Prostate gland (tissue), 2 donors: Measurements from ENCODE around the gene RPP21. TPM values are rescaled to one million over a fixed set of nuclear protein-coding genes. Genes with fewer than 3 reads are reported as not detected.
A peak's percentile ranks its signal among the peaks of the same experiment; 100 is the strongest.

ENCODE experiments used
- DNase-seq: peaks from one replicate; pipeline ENCODE4 v3.0.0-alpha.2; 2019; ENCODE audit warnings: low spot score
- H3K27ac ChIP-seq, 2 donors: fragments of 200-600 bp; sonication (generic); 2 replicates each; pipeline ENCODE4 v1.5.1; 2017 to 2019
- H3K27me3 ChIP-seq: fragments of 200-600 bp; sonication (generic); replicated peaks from 2 replicates; pipeline ENCODE4 v1.5.1; 2019; ENCODE audit not compliant: insufficient read depth
- H3K36me3 ChIP-seq, 2 donors: fragments of 200-600 bp; sonication (generic); 1 replicate in 1 of 2; 2 replicates in 1 of 2; pipeline versions ENCODE4 v1.5.1 to v1.8.1; 2017 to 2019
- H3K4me1 ChIP-seq: fragments of 200-600 bp; sonication (generic); replicated peaks from 2 replicates; pipeline ENCODE4 v1.5.1; 2019
- H3K4me3 ChIP-seq, 2 donors: fragments of 200-600 bp; sonication (generic); 2 replicates each; pipeline ENCODE4 v1.5.1; 2017 to 2019
- H3K9me3 ChIP-seq: fragments of 200-600 bp; sonication (generic); 2 replicates; pipeline ENCODE4 v1.5.1; 2017
- CTCF ChIP-seq, 4 experiments: fragments of 200-600 bp in 2 of 4; fragments of 450-650 bp in 2 of 4; sonication (generic) in 2 of 4; IDR thresholded peaks; 1 replicate in 3 of 4; 2 replicates in 1 of 4; pipeline ENCODE4 v1.5.1; 2016 to 2019; ENCODE audit warnings: antibody characterized with exemption in 4 of 4, mild to moderate bottlenecking in 2 of 4, moderate library complexity in 2 of 4
- POLR2A ChIP-seq: fragments of 450-650 bp; IDR thresholded peaks from one replicate; pipeline ENCODE4 v1.6.1; 2016; ENCODE audit warnings: antibody characterized with exemption, mild to moderate bottlenecking
- POLR2AphosphoS5 ChIP-seq: sonication (generic); formaldehyde crosslinking; IDR thresholded peaks from one replicate; pipeline ENCODE4 v1.6.1; 2017; ENCODE audit warnings: antibody characterized with exemption
- WGBS: methylation state at CpG from one replicate; pipeline ENCODE4 v1.1.5; 2018; 5-methylcytosine and 5-hydroxymethylcytosine counted together
- intact Hi-C: fragments of 100-400 bp; cut with DNase I; formaldehyde crosslinking; loops from one replicate; pipeline ENCODE4 v1.14.2; 2022
- total RNA-seq, 2 donors: library from RNA; depleted of rRNA; stranded (reverse); fragments of >200 nt; gene quantifications; one replicate each; pipeline ENCODE4 v1.1.0, GENCODE V29; 2016

RPP21 gene
- total RNA-seq, 2 donors from 2014 or later, result 86.7 to 121 TPM

GRCh38 chr6:30341728-30342127 lies 3.2 kb upstream of the RPP21 start:
- no peaks in the 10 kb centered on the region for H3K9me3 ChIP-seq
- H3K36me3 ChIP-seq, result peaks cover 0 to under 1% of the 10 kb centered on the region in 2 donors
- WGBS, result 95% methylated on average over 16 of the region's 16 CpGs
- intact Hi-C loops, result no loop called here
- H3K27ac ChIP-seq, result no peak overlapping the region
- H3K4me1 ChIP-seq, result no peaks in the 10 kb centered on the region
- TF ChIP-seq CTCF (IDR thresholded peaks at IDR 0.05) (no peak), POLR2AphosphoS5 (no peak), POLR2A (no peak)
- no peaks in the 10 kb centered on the region for H3K27me3 ChIP-seq
- no peak for DNase-seq
- H3K4me3 ChIP-seq, result no peak overlapping the region

- Histone ChIP-seq H3K36me3 (peaks cover 0 to 6% of the 10 kb centered on the region in 2 donors), H3K9me3 (no peaks in the 10 kb centered on the region), H3K27ac (peak overlapping the region; percentile 86 to 91), H3K4me1 (no peaks in the 10 kb centered on the region), H3K27me3 (no peaks in the 10 kb centered on the region), H3K4me3 (peak overlapping the region in 1 of 2 donors; percentile 76)
- intact Hi-C loops, result no loop called here
- TF ChIP-seq POLR2A (no peak), POLR2AphosphoS5 (no peak), CTCF (IDR thresholded peaks at IDR 0.05) (no peak)
- no peak for DNase-seq
- WGBS, result 54% methylated on average over 4 of the region's 4 CpGs
Observed at GRCh38 chr6:30344191-30344867, 627 bp upstream of the RPP21 start.

- H3K4me1 ChIP-seq, result no peaks in the 10 kb centered on the region
- no peaks in the 10 kb centered on the region for H3K9me3 ChIP-seq
- no peak for TF ChIP-seq CTCF (IDR thresholded peaks at IDR 0.05)
- TF ChIP-seq POLR2AphosphoS5, result no peak
- no peak for TF ChIP-seq POLR2A
- no peak overlapping the region for H3K27ac ChIP-seq
- intact Hi-C loops, result no loop called here
- no peaks in the 10 kb centered on the region for H3K27me3 ChIP-seq
- H3K4me3 ChIP-seq, result peak overlapping the region; percentile 76 to 77
- H3K36me3 ChIP-seq, result peaks cover 0 to 6% of the 10 kb centered on the region in 2 donors
- 35% methylated on average over 4 of the region's 4 CpGs for WGBS
- no peak for DNase-seq
Observed at GRCh38 chr6:30345852-30346251, 896 bp downstream of the RPP21 start.

GRCh38 chr6:30348957-30349356 lies 4.0 kb downstream of the RPP21 start:
- Histone ChIP-seq H3K4me3 (no peak overlapping the region), H3K27me3 (no peaks in the 10 kb centered on the region), H3K36me3 (peaks cover 0 to 6% of the 10 kb centered on the region in 2 donors), H3K4me1 (no peaks in the 10 kb centered on the region), H3K9me3 (no peaks in the 10 kb centered on the region), H3K27ac (no peak overlapping the region)
- no peak for DNase-seq
- TF ChIP-seq CTCF (IDR thresholded peaks at IDR 0.05) (no peak), POLR2A (no peak), POLR2AphosphoS5 (no peak)
- 57% methylated on average over 3 of the region's 3 CpGs for whole genome bisulfite sequencing
- intact Hi-C loops, result no loop called here
